ENCODE measurements around the gene PRKAG1. TPM values are rescaled to one million over a fixed set of nuclear protein-coding genes. Genes with fewer than 3 reads are reported as not detected.
A peak's percentile ranks its signal among the peaks of the same experiment; 100 is the strongest.

Gene PRKAG1
- polyA plus RNA-seq, 3 donors, result 35.9 to 58.9 (median 50.1) TPM

- peaks cover 38 to 55% of the 10 kb centered on the region in 2 donors for H3K4me1 ChIP-seq (ENCODE audit: control insufficient read depth in 1 of 2, insufficient read depth in 2 of 2, low read length in 2 of 2)
- H3K27me3 ChIP-seq (ENCODE audit: control insufficient read depth in 2 of 2, insufficient read depth in 2 of 2, low read length in 2 of 2), result peaks cover 40 to 61% of the 10 kb centered on the region in 2 donors
- H2AFZ ChIP-seq (ENCODE audit: insufficient read depth, low read depth, low read length, poor library complexity, severe bottlenecking), result no peak overlapping the region
These were observed 49.3 kb downstream of the PRKAG1 start for GRCh38 chr12:48969160-48969771.

GRCh38 chr12:48968467-48968866, 50.1 kb downstream of the PRKAG1 start:
- Histone ChIP-seq H4K20me1 (ENCODE audit: insufficient read depth, low read length) (peaks cover 10% of the 10 kb centered on the region), H3K4me3 (replicated peaks in 1 of 3; ENCODE audit: low read depth in 2 of 3, low read length in 3 of 3) (no peak overlapping the region), H3K9me3 (replicated peaks in 1 of 2; ENCODE audit: control insufficient read depth in 1 of 2, insufficient read depth in 1 of 2, low read length in 2 of 2) (peaks cover 0 to 20% of the 10 kb centered on the region in 2 donors), H3K79me2 (ENCODE audit: insufficient read depth, low read length) (no peaks in the 10 kb centered on the region), H3K27me3 (ENCODE audit: control insufficient read depth in 2 of 2, insufficient read depth in 2 of 2, low read length in 2 of 2) (peaks cover 36 to 53% of the 10 kb centered on the region in 2 donors), H3K36me3 (replicated peaks in 1 of 2; ENCODE audit: control insufficient read depth in 1 of 2, insufficient read depth in 2 of 2, low read length in 2 of 2) (no peaks in the 10 kb centered on the region), H3K27ac (ENCODE audit: low read depth in 1 of 2, low read length in 2 of 2) (no peak overlapping the region), H3K9ac (ENCODE audit: insufficient read depth, low read length, poor library complexity, severe bottlenecking) (no peak overlapping the region), H3K4me1 (ENCODE audit: control insufficient read depth in 1 of 2, insufficient read depth in 2 of 2, low read length in 2 of 2) (peaks cover 32 to 49% of the 10 kb centered on the region in 2 donors), H2AFZ (ENCODE audit: insufficient read depth, low read depth, low read length, poor library complexity, severe bottlenecking) (no peak overlapping the region), H3K4me2 (replicated peaks; ENCODE audit: extremely low read depth, low read length, poor library complexity, severe bottlenecking) (no peak overlapping the region)
- DNase-seq, result no peak
- Mint-ChIP-seq H3K9me3 (peaks cover 0 to 15% (median 12%) of the 10 kb centered on the region in 7 donors), H3K27ac (no peak overlapping the region), H3K27me3 (ENCODE audit: low read depth in 3 of 3) (peaks cover 48 to 58% (median 53%) of the 10 kb centered on the region in 3 donors), H3K4me3 (peak overlapping the region in 1 of 2 donors; percentile 65), H3K36me3 (peaks cover 3 to 14% of the 10 kb centered on the region in 2 donors), H3K4me1 (peaks cover 42% of the 10 kb centered on the region)
- 100% methylated on average over 2 of the region's 3 CpGs for WGBS (ENCODE audit: insufficient coverage)
- intact Hi-C loops (cut with micrococcal nuclease), result no loop called here
- no peak for TF ChIP-seq CTCF (IDR thresholded peaks at IDR 0.05)

More at GRCh38 chr12:48969160-48969771, 49.3 kb downstream of the PRKAG1 start:
- peaks cover 0 to 20% (median 12%) of the 10 kb centered on the region in 7 donors for H3K9me3 Mint-ChIP-seq
- H3K4me3 Mint-ChIP-seq, result peak overlapping the region in 1 of 2 donors; percentile 65
- no peak for TF ChIP-seq CTCF (IDR thresholded peaks at IDR 0.05)
- no peaks in the 10 kb centered on the region for H3K79me2 ChIP-seq (ENCODE audit: insufficient read depth, low read length)
- peaks cover 52 to 66% (median 61%) of the 10 kb centered on the region in 3 donors for H3K27me3 Mint-ChIP-seq (ENCODE audit: low read depth in 3 of 3)
- no peaks in the 10 kb centered on the region for H3K36me3 ChIP-seq (replicated peaks in 1 of 2; ENCODE audit: control insufficient read depth in 1 of 2, insufficient read depth in 2 of 2, low read length in 2 of 2)
- H3K4me1 Mint-ChIP-seq, result peaks cover 45% of the 10 kb centered on the region
- intact Hi-C loops (cut with micrococcal nuclease), result no loop called here
- peaks cover 0 to 20% of the 10 kb centered on the region in 2 donors for H3K9me3 ChIP-seq (replicated peaks in 1 of 2; ENCODE audit: control insufficient read depth in 1 of 2, insufficient read depth in 1 of 2, low read length in 2 of 2)
- H3K4me2 ChIP-seq (replicated peaks; ENCODE audit: extremely low read depth, low read length, poor library complexity, severe bottlenecking), result no peak overlapping the region
- H3K27ac Mint-ChIP-seq, result peak overlapping the region in 1 of 7 donors; percentile 46
- H4K20me1 ChIP-seq (ENCODE audit: insufficient read depth, low read length), result peaks cover 10% of the 10 kb centered on the region
- H3K27ac ChIP-seq (ENCODE audit: low read depth in 1 of 2, low read length in 2 of 2), result no peak overlapping the region
- no peak for DNase-seq
- 73% methylated on average over 5 of the region's 8 CpGs for WGBS (ENCODE audit: insufficient coverage)
- no peak overlapping the region for H3K9ac ChIP-seq (ENCODE audit: insufficient read depth, low read length, poor library complexity, severe bottlenecking)
- H3K36me3 Mint-ChIP-seq, result peaks cover 3 to 14% of the 10 kb centered on the region in 2 donors
- H3K4me3 ChIP-seq (replicated peaks in 1 of 3; ENCODE audit: low read depth in 2 of 3, low read length in 3 of 3), result no peak overlapping the region
